SK-N-SH (cell line): ENCODE data around the gene PIEZO2.

ENCODE experiments used
- RFX5 ChIP-seq: IDR thresholded peaks from 2 replicates; pipeline ENCODE4 v1.6.1; 2012; ENCODE audit warnings: mild to moderate bottlenecking, improper control_type of control experiment, low read length
- TAF1 ChIP-seq: IDR thresholded peaks from 2 replicates; pipeline ENCODE4 v1.6.1; 2012; ENCODE audit warnings: low read depth, mild to moderate bottlenecking, low read length, moderate library complexity, borderline replicate concordance

GRCh38 chr18:11121443-11121849 is 27.9 kb downstream of the PIEZO2 start:
- TF ChIP-seq TAF1 (no peak), RFX5 (no peak)
